GM12892 (cell line): ENCODE results near the gene BEND6.

Experiments
- POLR2A ChIP-seq: IDR thresholded peaks from 2 replicates; pipeline ENCODE4 v1.6.1; 2011; ENCODE audit warnings: low read depth, low read length, control low read depth
- POLR2AphosphoS5 ChIP-seq: IDR thresholded peaks from 2 replicates; pipeline ENCODE4 v1.6.1; 2011; ENCODE audit warnings: low read depth, low read length, control low read depth

DNA sequence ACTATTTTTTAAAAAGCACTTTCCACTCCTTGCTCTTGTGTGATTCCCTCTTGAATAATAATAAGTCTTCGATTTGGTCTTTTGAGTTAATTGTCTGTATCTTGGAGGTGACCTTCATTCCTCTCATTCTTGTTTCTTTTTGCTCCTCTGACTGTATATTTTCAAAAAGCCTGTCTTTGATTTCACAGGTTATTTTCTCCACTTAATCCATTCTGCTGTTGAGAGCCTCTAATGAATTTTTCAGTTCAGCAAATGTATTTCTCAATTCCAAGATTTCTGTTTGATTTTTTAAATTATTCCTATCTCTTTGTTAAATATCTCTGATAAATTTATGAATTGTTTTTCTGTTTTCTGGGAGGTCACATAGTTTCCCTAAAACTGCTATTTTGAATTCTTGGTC, 69.9 kb downstream of the BEND6 start:
- TF ChIP-seq POLR2AphosphoS5 (no peak), POLR2A (no peak)
